Caco-2 (cell line): ENCODE results near the gene LGI2. TPM values are rescaled to one million over a fixed set of nuclear protein-coding genes. Genes with fewer than 3 reads are reported as not detected.

Experiments used
- BruUV-seq: library from RNA; stranded (reverse); fragments of 400-500 nt; replicated peaks from 2 replicates; lab custom pipeline; 2021; lab: Mats Ljungman, UMichigan
- CTCF ChIA-PET: fragments of 300-600 bp; sonication (Branson Sonifier 250); formaldehyde crosslinking; loops from one replicate; lab custom pipeline; 2022; ENCODE audit warnings: antibody characterized with exemption; lab: Charles Lee
- POLR2A ChIA-PET: fragments of 300-600 bp; sonication (Branson Sonifier 250); formaldehyde crosslinking; loops from one replicate; lab custom pipeline; 2022; ENCODE audit warnings: antibody characterized with exemption; lab: Charles Lee
- DNase-seq, 2 experiments: peaks; one replicate each; pipeline versions ENCODE4 v3.0.0 to v3.0.0-alpha.2; 2020 to 2022
- H3K27me3 ChIP-seq: replicated peaks from 2 replicates; pipeline ENCODE4 v1.6.0; 2011; ENCODE audit warnings: low read length; ENCODE audit not compliant: control insufficient read depth, insufficient read depth
- H3K36me3 ChIP-seq: 2 replicates; pipeline ENCODE4 v1.5.1; 2011; ENCODE audit warnings: low read length; ENCODE audit not compliant: control insufficient read depth, insufficient read depth
- H3K4me1 ChIP-seq: fragments of 250-450 bp; sonication (Bioruptor Pico); 2 replicates; pipeline ENCODE4 v1.5.1; 2020; ENCODE audit warnings: mild to moderate bottlenecking
- H3K4me3 ChIP-seq: 2 replicates; pipeline ENCODE4 v1.5.1; 2011; ENCODE audit warnings: low read depth, mild to moderate bottlenecking, control low read depth, low read length
- H3K9me3 ChIP-seq: fragments of 250-450 bp; sonication (Bioruptor Pico); 2 replicates; pipeline ENCODE4 v1.5.1; 2020; ENCODE audit warnings: mild to moderate bottlenecking, moderate library complexity
- H3K27ac Mint-ChIP-seq: one replicate; pipeline ENCODE4 v1.8.0; 2022; ENCODE audit warnings: mixed read lengths; ENCODE audit not compliant: unreplicated experiment
- H3K27me3 Mint-ChIP-seq: one replicate; pipeline ENCODE4 v1.8.0; 2022; ENCODE audit warnings: mixed read lengths; ENCODE audit not compliant: insufficient read depth, unreplicated experiment
- H3K36me3 Mint-ChIP-seq: one replicate; pipeline ENCODE4 v1.8.0; 2022; ENCODE audit warnings: mild to moderate bottlenecking, mixed read lengths; ENCODE audit not compliant: insufficient read depth, unreplicated experiment
- H3K4me1 Mint-ChIP-seq: one replicate; pipeline ENCODE4 v1.8.0; 2022; ENCODE audit warnings: low read depth, mixed read lengths; ENCODE audit not compliant: unreplicated experiment
- H3K4me3 Mint-ChIP-seq: one replicate; pipeline ENCODE4 v1.8.0; 2022; ENCODE audit warnings: mild to moderate bottlenecking, moderate library complexity, mixed read lengths; ENCODE audit not compliant: unreplicated experiment
- H3K9me3 Mint-ChIP-seq: one replicate; pipeline ENCODE4 v1.8.0; 2022; ENCODE audit warnings: mixed read lengths; ENCODE audit not compliant: unreplicated experiment
- intact Hi-C: fragments of 100-400 bp; cut with micrococcal nuclease; formaldehyde crosslinking; loops from one replicate; pipeline ENCODE4 v1.10.0; 2022; ENCODE audit not compliant: unreplicated experiment
- total RNA-seq: library from RNA; stranded (reverse); gene quantifications from 2 replicates; pipeline ENCODE4 v1.2.3, GENCODE V29; 2022
- TF ChIP-seq, protein P1 (sequence below), 2 experiments: fragments of 200-600 bp in 1 of 2; IDR thresholded peaks; 1 replicate in 1 of 2; 2 replicates in 1 of 2; pipeline versions ENCODE4 v1.5.1 to v1.8.0; 2011 to 2022; ENCODE audit warnings: antibody characterized with exemption in 1 of 2, control low read depth in 1 of 2, inconsistent platforms in 1 of 2, low read depth in 1 of 2, low read length in 1 of 2, mild to moderate bottlenecking in 1 of 2, moderate library complexity in 1 of 2; ENCODE audit not compliant: insufficient read depth in 1 of 2, severe bottlenecking in 1 of 2, unreplicated experiment in 1 of 2

Gene LGI2
- total RNA-seq, 1 experiment from 2014 or later: 7.5 TPM

DNA sequence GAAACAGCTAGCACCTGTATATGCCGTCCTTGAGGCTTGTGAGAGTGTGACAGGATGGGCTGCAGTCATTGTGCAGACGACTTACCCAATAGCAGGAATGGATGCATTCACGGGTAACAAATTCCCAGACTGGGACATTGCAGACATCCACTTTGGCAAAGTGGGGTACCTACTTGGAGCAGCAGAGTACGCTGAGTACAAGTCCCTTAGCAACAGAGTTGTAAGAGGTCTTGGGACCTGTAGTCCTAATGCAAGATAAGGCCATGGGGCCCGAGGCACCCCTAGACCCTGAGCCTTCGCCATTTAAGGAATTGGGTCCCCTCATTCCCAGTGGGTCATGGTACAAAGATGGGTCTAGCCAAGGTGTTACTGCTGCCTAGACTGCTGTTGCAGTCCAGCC, 62.5 kb downstream of the LGI2 start:
- intact Hi-C loops: no loop called here
- Mint-ChIP-seq H3K27me3 (no peaks in the 10 kb centered on the region), H3K36me3 (no peaks in the 10 kb centered on the region), H3K27ac (no peak overlapping the region), H3K4me3 (no peak overlapping the region), H3K4me1 (peaks cover 3% of the 10 kb centered on the region), H3K9me3 (peaks cover 10% of the 10 kb centered on the region)
- H3K4me1 ChIP-seq: no peaks in the 10 kb centered on the region
- H3K27me3 ChIP-seq: no peaks in the 10 kb centered on the region
- H3K36me3 ChIP-seq: no peaks in the 10 kb centered on the region
- ChIA-PET CTCF (no interaction called here), POLR2A (no interaction called here)
- TF ChIP-seq, protein P1, sequence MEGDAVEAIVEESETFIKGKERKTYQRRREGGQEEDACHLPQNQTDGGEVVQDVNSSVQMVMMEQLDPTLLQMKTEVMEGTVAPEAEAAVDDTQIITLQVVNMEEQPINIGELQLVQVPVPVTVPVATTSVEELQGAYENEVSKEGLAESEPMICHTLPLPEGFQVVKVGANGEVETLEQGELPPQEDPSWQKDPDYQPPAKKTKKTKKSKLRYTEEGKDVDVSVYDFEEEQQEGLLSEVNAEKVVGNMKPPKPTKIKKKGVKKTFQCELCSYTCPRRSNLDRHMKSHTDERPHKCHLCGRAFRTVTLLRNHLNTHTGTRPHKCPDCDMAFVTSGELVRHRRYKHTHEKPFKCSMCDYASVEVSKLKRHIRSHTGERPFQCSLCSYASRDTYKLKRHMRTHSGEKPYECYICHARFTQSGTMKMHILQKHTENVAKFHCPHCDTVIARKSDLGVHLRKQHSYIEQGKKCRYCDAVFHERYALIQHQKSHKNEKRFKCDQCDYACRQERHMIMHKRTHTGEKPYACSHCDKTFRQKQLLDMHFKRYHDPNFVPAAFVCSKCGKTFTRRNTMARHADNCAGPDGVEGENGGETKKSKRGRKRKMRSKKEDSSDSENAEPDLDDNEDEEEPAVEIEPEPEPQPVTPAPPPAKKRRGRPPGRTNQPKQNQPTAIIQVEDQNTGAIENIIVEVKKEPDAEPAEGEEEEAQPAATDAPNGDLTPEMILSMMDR (IDR thresholded peaks at IDR 0.05; ENCODE audit: insufficient read depth in 1 of 2, low read depth in 1 of 2, low read length in 1 of 2, severe bottlenecking in 1 of 2, unreplicated experiment in 1 of 2): no peak
- no peak overlapping the region for H3K4me3 ChIP-seq
- peaks cover 17% of the 10 kb centered on the region for H3K9me3 ChIP-seq
- BruUV-seq: no TSS peak
- DNase-seq: no peak

DNA sequence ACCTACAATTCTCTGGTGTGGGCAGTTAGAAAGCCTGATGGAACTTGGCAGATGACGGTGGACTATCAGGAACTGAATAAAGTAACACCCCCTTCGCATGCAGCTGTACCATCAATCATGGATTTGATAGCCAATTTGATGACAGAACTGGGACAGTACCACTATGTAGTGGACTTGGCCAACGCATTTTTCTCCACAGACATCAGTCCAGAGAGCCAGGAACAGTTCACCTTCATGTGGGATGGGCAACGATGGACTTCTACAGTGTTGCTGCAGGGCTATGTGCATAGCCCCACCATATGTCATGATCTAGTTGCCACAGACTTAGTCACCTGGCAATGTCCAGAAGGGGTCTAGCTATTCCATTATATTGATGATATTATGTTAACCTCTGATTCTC, 63.4 kb downstream of the LGI2 start:
- no peak overlapping the region for H3K4me3 ChIP-seq
- peaks cover 17% of the 10 kb centered on the region for H3K9me3 ChIP-seq
- intact Hi-C loops: no loop called here
- TF ChIP-seq, protein P1 (IDR thresholded peaks at IDR 0.05; ENCODE audit: insufficient read depth in 1 of 2, low read depth in 1 of 2, low read length in 1 of 2, severe bottlenecking in 1 of 2, unreplicated experiment in 1 of 2): no peak
- no peaks in the 10 kb centered on the region for H3K36me3 ChIP-seq
- no TSS peak for BruUV-seq
- no peaks in the 10 kb centered on the region for H3K36me3 Mint-ChIP-seq
- H3K4me1 ChIP-seq: no peaks in the 10 kb centered on the region
- no peaks in the 10 kb centered on the region for H3K27me3 Mint-ChIP-seq
- no peak overlapping the region for H3K27ac Mint-ChIP-seq
- DNase-seq: no peak
- H3K4me3 Mint-ChIP-seq: no peak overlapping the region
- H3K27me3 ChIP-seq: no peaks in the 10 kb centered on the region
- H3K4me1 Mint-ChIP-seq: no peaks in the 10 kb centered on the region
- ChIA-PET CTCF (no interaction called here), POLR2A (no interaction called here)
- peaks cover 10% of the 10 kb centered on the region for H3K9me3 Mint-ChIP-seq

DNA sequence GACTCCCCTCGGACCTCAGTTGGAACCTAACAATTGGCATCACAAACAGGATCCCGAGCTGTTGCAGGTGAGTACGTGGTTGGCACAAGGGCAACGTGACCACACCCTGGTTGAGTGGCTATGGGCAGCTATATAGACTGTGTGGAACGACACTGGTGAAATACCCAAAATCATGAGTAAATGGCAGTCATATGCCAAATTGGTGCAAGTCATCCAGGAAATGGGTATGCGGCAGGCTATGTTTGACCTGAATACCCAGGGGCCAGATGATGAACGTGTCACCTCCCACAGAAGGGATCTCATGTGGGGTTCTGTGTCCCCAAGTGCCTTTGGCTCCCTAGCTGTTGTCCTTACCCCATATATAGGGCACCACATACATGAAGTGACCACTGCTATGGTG, 64.7 kb downstream of the LGI2 start:
- intact Hi-C loops: no loop called here
- Histone ChIP-seq H3K4me1 (no peaks in the 10 kb centered on the region), H3K36me3 (no peaks in the 10 kb centered on the region), H3K27me3 (no peaks in the 10 kb centered on the region), H3K4me3 (no peak overlapping the region), H3K9me3 (peaks cover 17% of the 10 kb centered on the region)
- DNase-seq: no peak
- H3K27ac Mint-ChIP-seq: no peak overlapping the region
- BruUV-seq: no TSS peak
- no peaks in the 10 kb centered on the region for H3K27me3 Mint-ChIP-seq
- H3K9me3 Mint-ChIP-seq: peaks cover 10% of the 10 kb centered on the region
- H3K4me1 Mint-ChIP-seq: no peaks in the 10 kb centered on the region
- no peaks in the 10 kb centered on the region for H3K36me3 Mint-ChIP-seq
- TF ChIP-seq, protein P1 (IDR thresholded peaks at IDR 0.05; ENCODE audit: insufficient read depth in 1 of 2, low read depth in 1 of 2, low read length in 1 of 2, severe bottlenecking in 1 of 2, unreplicated experiment in 1 of 2): no peak
- ChIA-PET CTCF (no interaction called here), POLR2A (no interaction called here)
- H3K4me3 Mint-ChIP-seq: no peak overlapping the region
